GM23338 (cell line): ENCODE data around the gene KLHL26. TPM values are rescaled to one million over a fixed set of nuclear protein-coding genes. Genes with fewer than 3 reads are reported as not detected.

Source experiments
- ATAC-seq: fragments of 200-7000 bp; cut with Tn5 transposase; 3 replicates; pipeline ENCODE4 v1.9.1; 2020
- DNase-seq: peaks from one replicate; pipeline ENCODE4 v3.0.0-alpha.2; 2015; ENCODE audit warnings: low spot score
- H2AFZ ChIP-seq: fragments of 200-600 bp; sonication (generic); 2 replicates; pipeline ENCODE4 v1.8.0; 2016; ENCODE audit warnings: antibody characterized with exemption, mild to moderate bottlenecking, moderate library complexity
- H3F3A ChIP-seq: fragments of 200-600 bp; sonication (generic); replicated peaks from 2 replicates; pipeline ENCODE4 v1.8.0; 2017; ENCODE audit warnings: antibody characterized with exemption, mixed run types, low read depth
- H3K27ac ChIP-seq: fragments of 200-600 bp; sonication (generic); 2 replicates; pipeline ENCODE4 v1.6.1; 2016; ENCODE audit warnings: low read depth
- H3K27me3 ChIP-seq: fragments of 200-600 bp; sonication (generic); 2 replicates; pipeline ENCODE4 v1.8.0; 2016; ENCODE audit warnings: mild to moderate bottlenecking, mixed run types, moderate library complexity; ENCODE audit not compliant: insufficient read depth
- H3K36me3 ChIP-seq: fragments of 200-600 bp; sonication (generic); 2 replicates; pipeline ENCODE4 v1.8.0; 2016; ENCODE audit warnings: mild to moderate bottlenecking; ENCODE audit not compliant: insufficient read depth
- H3K4me1 ChIP-seq: fragments of 200-600 bp; sonication (generic); 2 replicates; pipeline ENCODE4 v1.8.0; 2016; ENCODE audit warnings: mild to moderate bottlenecking, moderate library complexity; ENCODE audit not compliant: insufficient read depth
- H3K4me2 ChIP-seq: fragments of 200-600 bp; sonication (generic); 2 replicates; pipeline ENCODE4 v1.7.1; 2017; ENCODE audit warnings: mixed run types
- H3K4me3 ChIP-seq: fragments of 200-600 bp; sonication (generic); 2 replicates; pipeline ENCODE4 v1.6.1; 2016; ENCODE audit warnings: mixed run types
- H3K79me2 ChIP-seq: fragments of 200-600 bp; sonication (generic); replicated peaks from 2 replicates; pipeline ENCODE4 v1.8.0; 2017; ENCODE audit warnings: mild to moderate bottlenecking; ENCODE audit not compliant: insufficient read depth
- H3K9me2 ChIP-seq: fragments of 200-600 bp; sonication (generic); 2 replicates; pipeline ENCODE4 v1.8.0; 2017; ENCODE audit not compliant: insufficient read depth
- H4K20me1 ChIP-seq: fragments of 200-600 bp; sonication (generic); replicated peaks from 2 replicates; pipeline ENCODE4 v1.8.0; 2017; ENCODE audit warnings: mild to moderate bottlenecking; ENCODE audit not compliant: insufficient read depth
- H3K27ac Mint-ChIP-seq: 2 replicates; pipeline ENCODE4 v1.8.0; 2020; ENCODE audit warnings: inconsistent platforms, mild to moderate bottlenecking, moderate library complexity, mixed read lengths
- H3K27me3 Mint-ChIP-seq: 3 replicates; pipeline ENCODE4 v1.8.0; 2022; ENCODE audit warnings: low read depth, mild to moderate bottlenecking, moderate library complexity, mixed read lengths, inconsistent platforms; ENCODE audit not compliant: insufficient read depth, poor library complexity
- H3K36me3 Mint-ChIP-seq: 3 replicates; pipeline ENCODE4 v1.8.0; 2021; ENCODE audit warnings: low read depth, mild to moderate bottlenecking, inconsistent platforms, moderate library complexity, mixed read lengths
- H3K4me1 Mint-ChIP-seq: 3 replicates; pipeline ENCODE4 v1.8.0; 2020; ENCODE audit warnings: mild to moderate bottlenecking, inconsistent platforms, mixed read lengths
- H3K4me3 Mint-ChIP-seq: 3 replicates; pipeline ENCODE4 v1.8.0; 2021; ENCODE audit warnings: moderate library complexity, mild to moderate bottlenecking, inconsistent platforms, mixed read lengths
- H3K9me3 Mint-ChIP-seq: 3 replicates; pipeline ENCODE4 v1.8.0; 2020; ENCODE audit warnings: moderate library complexity, mild to moderate bottlenecking, inconsistent platforms, mixed read lengths
- CREB1 ChIP-seq: fragments of 250-450 bp; sonication (Bioruptor Pico); IDR thresholded peaks from 2 replicates; pipeline ENCODE4 v1.5.0; 2020; ENCODE audit warnings: low read depth, mild to moderate bottlenecking, moderate library complexity
- CTCF ChIP-seq, 2 experiments: fragments of 200-600 bp in 1 of 2; sonication (generic) in 1 of 2; conservative IDR thresholded peaks; 2 replicates each; pipeline versions ENCODE4 v1.5.1 to v1.6.1; 2016 to 2017; ENCODE audit warnings: antibody characterized with exemption in 2 of 2, low read depth in 2 of 2, mild to moderate bottlenecking in 2 of 2, moderate library complexity in 1 of 2
- ETS1 ChIP-seq: IDR thresholded peaks from 2 replicates; pipeline ENCODE4 v1.6.1; 2016; ENCODE audit warnings: antibody characterized with exemption
- EZH2 ChIP-seq: fragments of 200-600 bp; sonication (generic); IDR thresholded peaks from one replicate; pipeline ENCODE4 v1.8.0; 2017; ENCODE audit warnings: antibody characterized with exemption, mild to moderate bottlenecking, low read depth; ENCODE audit not compliant: unreplicated experiment
- EZH2phosphoT487 ChIP-seq: fragments of 200-600 bp; sonication (generic); IDR thresholded peaks from one replicate; pipeline ENCODE4 v1.8.1; 2018; ENCODE audit warnings: antibody characterized with exemption; ENCODE audit not compliant: unreplicated experiment
- JUNB ChIP-seq: IDR thresholded peaks from one replicate; pipeline ENCODE4 v1.6.1; 2016; ENCODE audit warnings: antibody characterized with exemption; ENCODE audit not compliant: unreplicated experiment
- NANOG ChIP-seq: IDR thresholded peaks from 2 replicates; pipeline ENCODE4 v1.6.1; 2016; ENCODE audit warnings: antibody characterized with exemption, borderline replicate concordance
- POLR2AphosphoS5 ChIP-seq: IDR thresholded peaks from 2 replicates; pipeline ENCODE4 v1.6.1; 2016; ENCODE audit warnings: antibody characterized with exemption, low read depth
- REST ChIP-seq: IDR thresholded peaks from one replicate; pipeline ENCODE4 v1.6.1; 2018; ENCODE audit warnings: antibody characterized with exemption; ENCODE audit not compliant: unreplicated experiment
- ZNF114 ChIP-seq: fragments of 250-450 bp; sonication (Bioruptor Pico); IDR thresholded peaks from 2 replicates; pipeline ENCODE4 v1.5.0; 2020; ENCODE audit warnings: mild to moderate bottlenecking, moderate library complexity
- ZNF331 ChIP-seq: fragments of 250-450 bp; sonication (Bioruptor Pico); IDR thresholded peaks from 2 replicates; pipeline ENCODE4 v1.5.0; 2020; ENCODE audit warnings: low read depth, mild to moderate bottlenecking, moderate library complexity
- ZNF462 ChIP-seq: fragments of 250-450 bp; sonication (Bioruptor Pico); IDR thresholded peaks from 2 replicates; pipeline ENCODE4 v1.5.0; 2020; ENCODE audit warnings: mild to moderate bottlenecking, moderate library complexity
- polyA plus RNA-seq: library from polyadenylated mRNA; unstranded; fragments of >200 nt; fragmentation: Nextera tagmentation; extraction: Ambion mirVana; gene quantifications from 2 replicates; pipeline ENCODE4 v1.2.1, GENCODE V29; 2016
- total RNA-seq: library from RNA; depleted of rRNA; stranded (reverse); fragments of >200 nt; shearing (Covaris generic); gene quantifications from 2 replicates; pipeline ENCODE4 v1.2.3, GENCODE V29; 2014

KLHL26 gene
- total and polyA plus RNA-seq, 2 experiments from 2014 or later, result 3.6 to 11.2 TPM

- H2AFZ ChIP-seq, result peak within 1 kb of the TSS; percentile 87; the same call in 1 of the 2 replicates
- 0 out of 2 replicates have a peak, but pooled peaks cover 10% of the 10 kb centered on the region for H3F3A ChIP-seq
- Mint-ChIP-seq H3K9me3 (no peaks in the 10 kb centered on the region), H3K27me3 (peaks cover 33% of the 10 kb centered on the region), H3K27ac (peak within 1 kb of the TSS; percentile 12), H3K4me1 (peaks cover 10% of the 10 kb centered on the region; the same call in 2 of the 3 replicates), H3K36me3 (no peaks in the 10 kb centered on the region; the same call in 2 of the 3 replicates), H3K4me3 (peak within 1 kb of the TSS; percentile 85)
- no peaks in the 10 kb centered on the region for H3K9me2 ChIP-seq
- no peak for TF ChIP-seq CTCF (conservative IDR thresholded peaks at IDR 0.05; ENCODE audit: low read depth in 2 of 2)
- TF ChIP-seq JUNB, result no peak
- TF ChIP-seq ETS1, result no peak
- TF ChIP-seq EZH2phosphoT487, result no peak
- TF ChIP-seq ZNF331 (CRISPR knock-in tag), result no peak
- peak; percentile 88 for TF ChIP-seq POLR2AphosphoS5
- no peak for TF ChIP-seq CREB1
- no peak for TF ChIP-seq ZNF114
- TF ChIP-seq REST, result peak; percentile 46
- no peak for TF ChIP-seq EZH2
- no peak for TF ChIP-seq NANOG
- no peak for TF ChIP-seq ZNF462 (CRISPR knock-in tag)
- peaks cover 39% of the 10 kb centered on the region for H3K79me2 ChIP-seq
- DNase-seq (peak; percentile 90), ATAC-seq (peak; percentile 52)
- H3K27ac ChIP-seq, result no peak within 1 kb of the TSS
- peaks cover 13% of the 10 kb centered on the region for H3K4me1 ChIP-seq
- H3K36me3 ChIP-seq, result no peaks in the 10 kb centered on the region
- no peaks in the 10 kb centered on the region for H3K27me3 ChIP-seq
- H3K4me3 ChIP-seq, result peak within 1 kb of the TSS; percentile 84
- peak within 1 kb of the TSS; percentile 87 for H3K4me2 ChIP-seq
- no peaks in the 10 kb centered on the region; the same call in 1 of the 2 replicates for H4K20me1 ChIP-seq
These were observed 46.5 kb downstream of the KLHL26 start, which contains the start of gene CRTC1 for GRCh38 chr19:18683109-18683957. CRTC1 (plus strand) TSS chr19:18683680; CDS start chr19:18683703, 23 bp downstream.
